Measurements from ENCODE around the gene PLEKHA7.

DNA sequence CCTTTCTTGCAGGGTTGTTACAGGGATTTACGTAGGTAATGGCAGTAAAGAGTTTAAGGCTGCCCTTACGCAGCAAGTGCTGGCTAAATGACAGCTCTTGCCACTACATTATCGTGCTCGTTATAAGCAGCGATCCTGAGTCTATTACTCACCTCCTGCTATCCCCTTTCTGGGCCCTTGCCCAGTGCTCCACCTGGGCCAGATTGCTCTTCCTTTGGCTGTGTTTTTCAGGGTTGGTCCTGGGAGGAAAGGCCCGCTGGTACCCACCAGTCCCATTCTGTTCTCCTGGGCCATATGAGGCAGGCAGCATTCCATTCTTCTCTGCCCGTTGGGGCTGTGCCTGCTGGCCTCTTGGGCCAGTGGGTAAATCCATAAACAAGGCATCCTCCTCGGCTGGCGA is 188.2 kb downstream of the PLEKHA7 start:
- TF ChIP-seq ZNF460 (CRISPR knock-in tag; IDR thresholded peaks at IDR 0.05; ENCODE audit: borderline replicate concordance) = no peak
- no peak for TF ChIP-seq ZFP36 (IDR thresholded peaks at IDR 0.05; ENCODE audit: borderline replicate concordance, low read depth, low read length, partially characterized antibody)
- no peak for TF ChIP-seq RFX5 (IDR thresholded peaks at IDR 0.05; ENCODE audit: low read depth, low read length)
- TF ChIP-seq TBP (CRISPR knock-in tag; IDR thresholded peaks at IDR 0.05) = no peak
- no peak for TF ChIP-seq ZNF180 (CRISPR knock-in tag; IDR thresholded peaks at IDR 0.05; ENCODE audit: borderline replicate concordance, low read depth)
- TF ChIP-seq U2AF1 (optimal IDR thresholded peaks at IDR 0.05; ENCODE audit: low read depth, low read length) = no peak
- TF ChIP-seq ZNF841 (CRISPR knock-in tag; IDR thresholded peaks at IDR 0.05; ENCODE audit: borderline replicate concordance) = no peak
